SIG-M5 treated with dmso at 0.1 percent for 504 hours (cell line): ENCODE data around the gene TBC1D9.

Source experiments
- DNase-seq: peaks from one replicate; lab custom pipeline; 2025; ENCODE audit not compliant: unreplicated experiment; lab: John Stamatoyannopoulos, UW

TBC1D9 gene

DNA sequence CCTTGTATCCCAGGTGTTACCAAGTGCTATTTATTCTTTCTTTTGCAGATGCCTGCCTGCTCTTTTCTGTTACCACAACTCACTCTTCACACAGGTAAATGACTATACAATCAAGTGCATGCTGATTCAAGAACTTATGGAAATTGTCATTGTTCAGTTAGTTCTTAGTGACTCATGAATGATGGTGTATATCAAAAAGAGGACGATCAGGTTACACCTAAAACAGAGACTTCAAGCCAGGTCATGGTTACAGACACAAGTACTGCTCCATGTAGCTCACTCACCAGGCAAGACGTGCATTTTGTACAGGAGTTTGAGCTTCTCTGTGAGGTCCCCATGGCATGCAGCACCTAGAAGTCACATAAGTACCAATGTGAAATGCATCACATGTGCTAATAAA lies 128.2 kb downstream of the TBC1D9 start:
- DNase-seq, result no peak

DNA sequence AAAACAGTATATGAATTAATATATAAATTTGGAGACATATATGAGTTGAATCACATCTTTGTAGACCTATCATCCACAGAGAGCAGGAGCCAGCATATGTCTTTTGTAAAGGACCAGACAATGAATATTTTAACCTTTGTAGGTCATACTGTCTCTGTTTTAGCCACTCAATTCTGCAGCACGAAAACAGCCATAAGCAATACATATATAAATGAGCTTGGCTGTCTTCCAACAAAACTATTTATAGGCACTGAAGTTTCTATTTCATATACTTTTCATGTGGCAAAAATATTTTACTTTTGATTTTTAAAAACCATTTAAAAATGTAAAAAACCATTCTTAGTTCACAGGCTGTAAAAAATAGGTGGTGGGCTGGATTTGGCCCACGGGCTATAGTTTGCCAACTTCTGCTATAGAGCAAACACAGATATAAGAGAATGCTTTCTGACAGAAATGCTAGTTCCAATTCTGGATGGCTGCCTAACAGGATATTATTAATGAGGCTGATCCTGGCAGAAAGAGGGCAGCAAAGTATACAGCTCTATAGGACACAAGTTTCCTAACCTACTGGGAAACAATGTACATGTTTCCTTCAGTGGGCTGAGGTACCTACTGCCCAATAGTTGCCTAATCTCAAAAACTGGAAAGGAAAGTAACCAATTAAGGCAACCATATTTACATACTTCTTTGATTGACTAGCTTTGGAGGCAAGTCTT lies 129.4 kb downstream of the TBC1D9 start:
- DNase-seq, result no peak

DNA sequence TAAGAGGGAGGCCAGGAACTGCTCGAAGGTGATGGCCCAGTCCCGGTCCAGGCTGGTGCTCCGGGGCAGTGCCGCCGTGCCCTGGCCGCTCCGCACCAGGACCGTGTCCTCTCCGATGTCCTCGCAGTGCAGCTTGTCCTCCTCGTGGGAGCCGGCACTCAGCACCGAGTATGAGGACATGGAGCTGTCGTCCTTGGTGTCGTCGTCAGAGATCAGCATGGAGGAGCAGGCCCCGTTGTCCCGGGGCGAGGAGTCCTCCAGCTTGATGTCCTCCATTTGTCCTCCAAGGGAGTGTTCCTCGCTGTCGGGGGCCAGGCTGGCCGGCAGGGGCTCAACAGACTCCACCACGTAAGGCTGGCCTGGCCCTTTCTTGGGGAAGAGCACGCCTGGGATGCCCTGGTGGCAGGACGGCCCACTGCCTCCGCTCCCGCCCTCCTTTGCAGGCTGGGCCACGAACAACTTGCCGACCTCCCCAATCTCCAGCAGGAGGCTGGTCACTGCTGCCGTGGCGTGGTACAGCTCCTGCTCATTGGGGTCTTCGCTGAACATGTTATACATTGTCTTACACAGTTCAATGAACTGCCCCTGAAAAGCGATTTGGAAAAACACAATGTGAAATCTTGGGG lies 133.7 kb downstream of the TBC1D9 start:
- no peak for DNase-seq

DNA sequence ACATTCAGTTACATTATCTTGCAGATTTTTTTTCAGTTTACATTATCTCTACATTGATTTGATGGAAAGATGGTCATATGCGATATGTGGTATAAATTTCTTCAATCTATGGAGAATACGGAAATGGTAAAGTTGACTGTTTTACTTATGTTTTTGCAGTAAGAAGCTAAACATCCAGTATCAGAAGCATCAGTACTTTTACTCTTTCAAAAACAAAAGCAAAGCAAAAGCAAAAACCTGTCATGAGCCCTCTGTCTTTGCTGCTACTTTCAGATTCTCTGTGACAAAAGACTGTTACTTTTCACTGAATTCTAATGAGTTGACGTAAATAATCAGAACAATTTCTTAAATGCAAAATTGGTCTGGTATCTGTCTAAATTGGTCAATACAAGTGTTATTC lies 135.0 kb downstream of the TBC1D9 start:
- no peak for DNase-seq

DNA sequence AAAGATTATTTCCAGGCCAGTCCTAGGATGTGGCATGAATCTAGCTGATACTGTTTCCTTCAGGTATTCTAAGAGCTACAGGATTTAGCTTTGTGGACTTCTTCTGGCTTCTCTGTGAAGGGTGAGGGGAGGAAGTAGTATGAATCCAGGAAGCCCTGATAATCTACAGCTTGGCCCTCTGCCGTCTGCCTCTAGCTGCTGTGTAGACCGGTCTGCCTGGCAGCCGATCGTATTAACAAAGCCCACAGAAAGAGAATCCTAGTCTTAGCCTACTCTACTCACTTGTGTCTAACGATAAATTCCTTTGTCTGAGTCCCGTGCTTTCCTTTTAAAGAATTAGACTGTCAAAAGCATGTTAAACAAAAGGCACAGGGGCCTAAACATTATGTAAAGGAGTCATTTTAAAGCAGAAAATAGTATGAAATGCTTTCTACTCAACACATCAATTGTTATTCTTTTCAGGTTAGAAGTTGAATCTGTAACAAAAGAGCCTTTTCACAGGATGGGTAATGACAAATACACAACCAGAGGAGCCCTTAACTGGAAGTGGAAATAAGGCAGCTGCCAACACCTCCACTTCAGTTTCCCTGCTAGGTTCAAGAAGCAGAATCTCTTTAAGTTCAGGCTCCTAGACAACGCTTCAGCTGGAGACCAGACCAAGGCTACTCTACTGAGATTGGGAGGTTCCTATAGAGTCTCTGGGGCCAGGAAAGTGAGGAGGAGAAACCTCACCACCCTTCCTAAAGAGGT lies 138.5 kb downstream of the TBC1D9 start:
- DNase-seq, result no peak

DNA sequence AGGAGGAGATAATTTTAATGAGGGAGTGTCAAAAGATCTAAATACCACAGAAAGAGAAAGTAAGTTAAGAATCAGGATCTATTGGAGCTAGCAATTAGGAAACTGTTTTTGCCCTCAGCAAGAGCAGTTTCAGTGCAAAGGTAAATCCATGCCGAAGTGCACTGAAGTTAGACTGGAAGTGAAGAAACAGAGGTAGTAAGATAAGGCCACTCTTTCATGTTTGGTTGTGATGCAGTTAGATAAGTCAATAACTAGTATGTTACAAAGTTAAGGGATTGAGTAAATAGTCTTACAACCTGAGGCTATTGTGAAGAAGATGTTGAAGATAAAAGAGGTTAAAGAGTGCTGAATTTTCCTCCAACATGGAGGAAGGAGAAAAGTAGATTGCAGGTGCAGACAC lies 140.7 kb downstream of the TBC1D9 start:
- DNase-seq, result no peak

DNA sequence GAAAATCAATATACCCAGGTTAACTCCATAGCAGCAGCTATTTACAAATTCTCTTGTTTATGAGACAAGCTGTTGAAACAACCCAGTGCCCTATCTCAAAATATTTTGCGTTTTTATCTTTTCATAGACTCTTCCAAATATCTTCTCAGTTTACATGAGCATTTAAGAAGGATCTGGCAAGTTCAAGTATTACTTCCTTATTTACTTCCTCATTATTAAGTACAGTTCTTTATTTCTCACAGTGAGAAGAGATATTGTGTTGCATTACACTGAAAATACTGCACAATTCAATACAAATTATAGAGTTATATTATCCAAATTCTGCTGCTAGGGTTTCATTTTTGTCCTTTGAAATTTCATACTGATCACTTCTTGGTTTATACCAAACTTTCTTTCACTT lies 143.8 kb downstream of the TBC1D9 start:
- peak; percentile 3 for DNase-seq

DNA sequence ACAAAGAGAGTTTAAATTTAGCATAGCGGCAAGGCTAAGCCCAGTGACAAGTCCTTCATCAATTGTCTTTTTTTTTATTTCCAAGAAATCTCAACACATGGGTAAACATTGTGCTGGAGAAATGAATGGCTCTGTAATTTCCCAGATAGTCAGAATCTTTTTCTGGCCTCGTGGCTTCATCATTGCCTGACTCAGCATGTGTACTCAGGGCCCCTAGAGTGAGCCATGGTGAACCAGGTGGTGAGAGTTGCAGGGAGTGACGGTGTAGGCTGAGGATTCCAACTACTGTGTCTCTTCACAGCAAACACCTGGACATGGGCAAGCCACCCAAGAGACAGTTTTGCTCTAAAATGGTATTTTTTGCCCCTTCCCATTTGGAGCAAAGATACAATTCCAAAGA lies 144.3 kb downstream of the TBC1D9 start:
- DNase-seq, result no peak

DNA sequence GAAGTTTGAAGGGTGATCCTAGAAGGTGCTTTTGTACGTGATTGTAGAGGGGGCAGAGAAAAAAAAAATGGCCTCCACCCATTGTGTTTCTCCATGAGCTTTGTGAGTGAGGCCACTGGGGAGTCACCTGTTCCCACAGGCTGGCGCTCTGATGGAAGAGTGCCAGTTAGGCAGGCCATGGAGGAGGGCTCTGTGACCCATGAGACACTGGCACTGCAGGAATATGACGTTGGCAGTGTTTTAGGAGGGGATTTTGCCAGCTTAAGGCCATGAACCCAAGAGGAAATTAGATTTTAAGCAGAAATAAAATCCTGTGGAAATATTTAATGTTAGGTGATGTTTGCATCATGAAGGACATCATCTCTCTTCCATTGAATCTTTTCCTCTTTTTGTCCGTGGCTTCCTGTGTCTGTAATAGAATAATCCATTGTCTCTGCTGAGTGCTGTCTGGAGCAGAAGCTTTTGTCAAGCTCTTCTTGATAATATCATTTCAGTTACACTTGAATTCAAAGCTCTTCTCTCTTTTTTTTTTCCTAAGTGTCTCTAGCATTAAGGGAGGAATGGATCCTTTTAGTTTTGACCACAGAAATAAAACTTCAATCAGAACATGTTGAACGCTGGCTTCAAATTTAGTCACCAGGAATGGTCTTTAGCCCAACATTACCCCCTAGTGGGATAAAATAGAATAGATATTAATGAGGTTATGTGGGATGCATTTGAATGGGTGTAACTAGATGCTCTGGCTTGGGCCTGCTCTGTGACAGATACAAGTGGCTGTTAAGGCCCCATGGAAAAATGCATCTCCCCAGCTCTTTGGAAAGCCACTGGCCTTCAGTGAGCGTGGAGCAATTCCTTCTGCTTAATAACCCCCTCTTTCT lies 146.4 kb downstream of the TBC1D9 start:
- peak; percentile 42 for DNase-seq

DNA sequence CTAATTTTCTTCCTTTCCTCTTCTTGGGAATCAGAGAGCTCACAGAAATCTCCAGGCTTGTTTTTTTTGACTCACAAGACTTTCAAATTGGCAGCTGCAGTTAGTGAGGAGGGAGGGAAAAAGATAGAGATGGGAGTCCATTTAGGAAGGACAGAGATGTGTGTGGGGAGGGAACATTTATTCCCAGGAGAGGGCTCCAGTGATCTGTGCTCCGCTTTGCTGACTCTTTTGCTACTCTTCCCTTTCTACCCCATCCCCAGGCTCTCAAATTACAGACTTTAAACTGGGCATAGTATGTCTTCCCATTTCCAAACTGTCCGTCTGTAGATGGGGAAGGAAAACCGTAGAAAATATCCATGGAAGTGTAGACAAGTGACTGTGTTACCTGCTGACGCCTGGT lies 148.3 kb downstream of the TBC1D9 start:
- DNase-seq, result no peak

DNA sequence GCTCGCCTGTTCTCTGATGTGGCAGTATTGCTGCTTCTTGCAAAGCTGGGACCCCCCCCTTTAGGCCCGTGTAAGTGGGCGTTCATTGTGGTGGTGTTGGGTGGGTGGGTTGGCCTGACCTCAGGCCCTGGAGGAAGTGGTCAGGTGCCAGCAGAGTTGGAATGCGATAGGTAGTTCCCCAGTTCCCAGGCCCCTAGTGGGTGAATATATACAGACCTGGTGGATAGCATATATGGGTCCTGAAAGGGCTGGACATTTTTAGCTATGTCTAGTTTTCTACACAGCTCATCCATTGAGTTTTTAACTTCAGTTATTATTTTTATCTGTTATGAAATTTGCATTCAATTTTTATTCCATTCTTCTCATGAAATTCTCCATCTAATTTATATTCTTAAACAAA lies 151.6 kb downstream of the TBC1D9 start:
- no peak for DNase-seq

DNA sequence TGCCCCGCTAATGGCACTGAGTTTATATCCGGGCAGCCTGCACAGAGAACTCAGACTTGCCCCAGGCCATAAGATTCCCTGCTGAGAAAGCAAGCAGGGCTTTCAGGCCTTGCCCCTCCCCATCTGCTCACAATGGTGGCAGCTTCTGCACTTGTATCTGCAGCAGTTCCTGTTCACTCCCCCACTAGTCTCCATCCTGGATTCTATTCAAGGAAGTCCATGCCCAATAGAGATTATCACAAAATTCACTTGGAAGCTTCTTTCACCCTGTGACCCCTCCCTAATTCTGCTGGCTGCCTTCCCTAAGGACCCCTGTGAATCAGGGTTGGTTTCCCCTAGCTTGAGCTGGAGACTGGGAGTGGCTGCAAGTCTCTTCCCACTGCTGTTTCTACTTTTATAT lies 152.9 kb downstream of the TBC1D9 start:
- no peak for DNase-seq

DNA sequence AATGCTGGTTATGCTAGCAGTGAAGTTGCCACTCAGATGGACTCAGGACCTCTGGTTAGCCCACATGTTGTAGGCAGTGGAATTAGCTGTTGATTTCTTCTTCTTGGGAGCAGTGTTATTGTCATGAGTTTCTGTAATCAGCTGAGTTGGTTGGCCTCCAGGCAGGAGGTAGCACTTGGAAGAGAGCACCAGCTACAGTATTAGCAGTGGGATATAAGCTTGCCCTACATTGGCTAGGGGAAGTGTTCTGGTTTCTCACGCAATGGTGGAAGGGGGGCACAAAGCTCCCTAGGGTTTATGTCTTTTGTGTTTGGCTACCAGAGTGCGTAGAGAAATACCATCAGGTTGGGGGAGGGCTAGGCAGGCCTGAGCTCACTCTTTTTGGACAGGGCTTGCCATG lies 153.5 kb downstream of the TBC1D9 start:
- no peak for DNase-seq

DNA sequence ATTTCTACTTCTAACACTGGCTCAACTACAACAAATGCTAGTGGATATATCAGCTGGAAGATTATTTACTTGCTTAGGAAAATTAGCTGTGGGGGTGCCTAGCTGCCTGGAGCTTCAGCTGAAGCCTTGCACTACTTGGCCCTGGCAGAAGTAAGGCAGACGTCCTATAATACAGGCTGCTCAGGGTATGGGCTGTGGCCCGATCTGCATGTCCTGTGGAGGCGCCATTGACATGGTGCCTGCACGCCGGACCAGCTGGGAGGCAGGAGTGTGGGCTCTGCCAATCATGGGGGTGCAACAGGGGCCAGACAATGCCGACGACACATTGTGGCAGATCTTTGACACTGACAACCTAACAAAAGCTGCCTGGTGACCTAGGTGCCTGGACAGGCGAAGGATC lies 155.8 kb downstream of the TBC1D9 start:
- no peak for DNase-seq

DNA sequence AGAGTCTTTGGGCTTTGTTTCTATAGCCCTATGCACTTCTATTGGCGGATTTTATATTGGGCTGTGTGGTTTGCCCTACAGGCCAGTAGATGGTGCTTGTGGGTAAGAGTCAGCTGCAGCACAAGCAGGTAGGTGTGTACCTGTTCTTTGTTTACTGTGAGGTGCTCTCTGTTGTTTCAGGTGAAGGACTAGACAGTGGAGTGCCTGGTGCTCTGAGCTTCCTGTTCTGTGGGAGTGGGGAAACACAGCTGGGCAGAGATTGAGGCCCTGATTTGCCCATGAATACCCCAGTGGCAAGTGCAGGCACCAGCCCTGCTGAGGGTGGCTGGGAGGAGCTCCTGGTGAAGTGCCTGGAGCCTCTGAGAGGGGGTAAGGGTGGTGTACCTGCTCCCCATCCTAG lies 161.1 kb downstream of the TBC1D9 start:
- DNase-seq, result peak; percentile 29

DNA sequence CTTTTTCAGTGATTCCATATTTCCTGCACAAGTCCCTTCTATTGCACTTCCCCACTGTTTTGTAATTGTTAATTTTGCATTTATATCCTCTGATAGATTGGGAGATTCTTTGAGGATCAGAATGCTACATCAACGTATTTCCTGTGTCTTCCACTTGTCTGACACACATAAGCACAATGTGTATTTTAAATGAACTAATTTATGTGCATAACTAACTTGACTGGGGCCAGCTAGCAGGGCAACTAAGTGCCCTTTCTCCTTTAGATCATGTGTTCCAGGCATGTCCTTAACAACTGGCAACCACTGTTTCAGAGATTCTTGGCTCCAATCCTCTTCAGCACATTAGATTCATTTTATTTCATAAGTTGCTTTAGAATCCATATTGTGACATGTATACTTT lies 171.7 kb downstream of the TBC1D9 start:
- DNase-seq, result no peak

DNA sequence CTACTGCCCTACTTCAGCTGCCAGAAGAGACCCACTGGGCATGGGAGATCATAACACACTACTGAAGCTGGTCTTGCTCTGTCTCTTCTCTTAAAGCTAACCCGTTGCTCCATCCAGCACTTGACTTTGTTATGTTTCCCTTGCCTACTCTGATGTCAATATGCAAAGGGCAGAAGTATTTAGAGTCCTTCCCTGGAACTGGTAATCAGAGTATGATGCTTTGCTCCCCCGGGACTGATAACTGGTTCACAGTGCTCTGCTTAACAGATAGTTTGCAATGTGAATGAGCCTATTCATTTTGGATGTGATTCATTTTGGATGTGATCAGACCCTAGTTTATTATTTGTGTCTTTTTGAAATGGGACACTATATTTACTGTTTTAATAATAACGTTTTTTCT lies 175.1 kb downstream of the TBC1D9 start:
- no peak for DNase-seq

DNA sequence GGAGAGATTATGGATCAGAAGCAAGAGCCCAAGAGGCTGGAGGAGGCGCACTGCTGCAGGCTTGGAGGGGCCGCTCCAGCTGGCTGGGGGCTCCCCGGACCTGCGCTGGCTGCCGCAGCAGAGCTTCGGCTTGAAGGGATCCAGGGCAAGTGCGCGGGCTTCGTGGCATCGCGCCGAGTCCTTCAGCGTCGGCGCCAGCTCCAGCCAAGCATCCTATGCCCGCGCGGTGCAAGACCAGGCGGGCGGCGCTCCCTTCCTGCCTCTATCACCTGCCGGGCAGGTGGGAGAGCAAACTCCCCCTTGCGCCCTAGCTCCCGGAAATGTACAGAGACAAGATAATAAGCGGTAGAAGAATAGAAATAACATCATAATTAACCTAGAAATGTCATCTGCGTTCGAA lies 176.9 kb downstream of the TBC1D9 start:
- no peak for DNase-seq

DNA sequence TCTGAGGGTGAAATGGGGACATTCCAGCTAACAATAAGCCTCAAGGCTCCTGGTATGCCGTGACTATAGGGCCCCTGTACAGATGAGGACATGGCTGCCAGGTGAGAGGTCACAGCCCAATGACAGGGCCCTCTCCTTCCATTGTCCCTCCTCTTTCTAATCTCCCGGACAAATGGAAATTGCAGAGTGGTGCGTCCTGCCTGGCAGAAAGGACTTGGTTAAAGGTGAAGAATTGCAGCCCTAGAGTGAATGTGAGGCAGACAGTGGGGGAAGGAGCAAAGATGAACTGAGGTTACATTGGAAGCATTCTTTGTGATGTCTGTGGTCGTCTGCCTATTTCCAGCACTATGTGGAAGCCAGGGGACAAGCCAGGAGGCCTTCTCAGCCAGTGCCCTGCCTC lies 180.7 kb downstream of the TBC1D9 start:
- no peak for DNase-seq

DNA sequence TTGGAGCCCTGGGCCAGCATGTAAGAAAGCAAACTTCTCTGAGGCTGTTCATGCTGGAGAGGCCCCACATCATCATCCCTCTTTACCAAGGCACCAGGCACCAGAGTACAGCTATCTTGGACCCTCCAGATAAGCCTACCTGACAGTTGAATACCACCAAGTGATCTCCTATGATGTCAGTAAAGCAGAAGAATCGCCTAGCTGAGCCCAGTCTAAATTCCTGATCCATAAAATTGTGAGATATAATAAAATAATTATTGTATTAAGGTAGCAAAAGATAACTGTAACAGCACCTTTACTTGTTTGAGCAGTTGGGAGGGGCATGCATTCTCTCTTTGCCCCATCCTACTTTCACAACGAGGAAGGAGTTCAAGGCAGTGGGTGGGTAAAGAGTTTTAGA lies 184.6 kb downstream of the TBC1D9 start:
- no peak for DNase-seq
